NCI-H2107 treated with DMSO at 0.1 percent for 48 hours (cell line): ENCODE measurements around the gene DYNC1I1.

Experiments used
- DNase-seq: peaks from one replicate; lab custom pipeline; 2025; ENCODE audit not compliant: unreplicated experiment; lab: John Stamatoyannopoulos, UW

The DYNC1I1 gene

DNA sequence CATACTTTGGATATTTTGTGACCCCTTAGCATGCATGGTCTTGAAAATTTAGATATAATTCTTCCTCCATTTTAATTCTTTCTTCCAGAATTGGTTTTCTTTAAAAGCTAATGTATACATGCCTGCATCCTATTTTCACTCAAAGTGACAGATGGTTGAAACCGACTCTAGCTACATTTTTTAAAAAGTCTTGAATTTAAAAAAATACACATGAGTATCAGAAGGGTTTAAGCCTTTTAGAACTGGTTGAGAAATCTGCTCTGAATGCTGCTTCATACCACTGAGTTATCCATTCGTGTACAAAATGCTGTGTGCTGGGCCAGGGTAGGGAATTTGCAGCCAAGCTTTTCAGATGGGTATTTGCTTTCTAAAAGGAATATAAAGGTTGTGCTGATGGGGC is 16.5 kb downstream of the DYNC1I1 start:
- DNase-seq = no peak

DNA sequence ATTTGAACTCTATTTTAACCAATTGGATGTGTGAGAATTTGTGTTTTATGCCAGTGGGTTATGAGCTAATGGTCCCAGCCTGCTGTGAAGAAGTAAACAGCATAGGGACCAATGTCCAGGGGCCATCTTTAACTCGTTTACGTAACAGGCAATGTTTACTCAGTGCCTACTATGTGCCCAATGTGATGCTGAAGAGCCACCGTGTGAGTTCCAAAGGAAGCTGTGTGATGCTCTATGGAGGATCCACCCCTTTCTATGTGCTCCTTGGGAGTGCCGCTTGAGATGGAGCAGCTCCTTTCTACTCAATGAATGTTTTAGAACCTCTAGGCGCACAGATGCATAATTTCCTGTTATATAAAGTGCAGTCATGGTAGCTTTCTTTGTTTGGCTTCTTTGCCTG is 21.3 kb downstream of the DYNC1I1 start:
- DNase-seq = no peak

DNA sequence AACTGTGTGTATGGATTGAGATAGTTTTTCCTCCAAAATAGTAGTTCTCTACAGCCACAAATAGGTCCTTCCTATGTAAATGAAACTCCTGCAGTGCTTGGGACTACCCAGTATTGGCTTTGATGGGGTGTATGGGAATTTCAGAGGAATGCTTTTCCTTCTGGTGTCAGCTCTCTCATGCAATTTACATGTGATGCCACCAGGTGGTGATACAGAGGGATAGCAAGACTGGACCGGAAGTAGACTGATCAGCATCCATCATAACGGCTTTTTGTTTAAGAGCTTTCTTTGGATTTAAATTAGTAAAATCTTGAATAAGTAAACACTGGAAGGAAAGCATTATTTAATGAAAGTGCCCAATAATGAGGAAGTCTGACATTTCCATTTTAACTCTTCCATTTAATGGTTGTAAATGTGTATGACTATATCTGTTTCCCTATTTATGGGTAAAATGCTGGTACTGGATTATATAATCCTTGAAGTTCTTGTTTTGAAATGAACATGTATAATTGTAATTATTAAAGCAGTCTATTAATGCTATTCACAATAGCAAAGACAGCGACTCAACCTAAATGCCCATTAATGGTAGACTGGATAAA is 22.7 kb downstream of the DYNC1I1 start:
- DNase-seq = peak; percentile 85

DNA sequence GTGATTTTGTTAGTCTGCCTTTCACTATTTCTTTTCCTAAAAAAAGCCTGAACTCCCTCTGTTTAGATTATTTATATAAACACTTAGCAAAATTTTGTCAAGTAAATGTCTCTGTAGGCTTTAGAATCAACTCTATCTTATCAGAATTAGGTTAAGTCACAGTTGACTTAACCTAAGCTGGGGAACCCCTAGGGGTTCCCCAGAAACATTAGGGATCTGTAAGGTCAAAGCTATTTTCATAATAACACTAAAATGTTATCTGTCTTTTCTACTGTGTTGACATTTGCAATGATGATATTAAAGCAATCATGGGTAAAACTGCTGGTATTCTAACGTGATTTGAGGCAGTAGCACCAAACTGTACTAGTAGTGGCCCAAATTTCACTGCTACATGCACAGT is 24.3 kb downstream of the DYNC1I1 start:
- DNase-seq = no peak

DNA sequence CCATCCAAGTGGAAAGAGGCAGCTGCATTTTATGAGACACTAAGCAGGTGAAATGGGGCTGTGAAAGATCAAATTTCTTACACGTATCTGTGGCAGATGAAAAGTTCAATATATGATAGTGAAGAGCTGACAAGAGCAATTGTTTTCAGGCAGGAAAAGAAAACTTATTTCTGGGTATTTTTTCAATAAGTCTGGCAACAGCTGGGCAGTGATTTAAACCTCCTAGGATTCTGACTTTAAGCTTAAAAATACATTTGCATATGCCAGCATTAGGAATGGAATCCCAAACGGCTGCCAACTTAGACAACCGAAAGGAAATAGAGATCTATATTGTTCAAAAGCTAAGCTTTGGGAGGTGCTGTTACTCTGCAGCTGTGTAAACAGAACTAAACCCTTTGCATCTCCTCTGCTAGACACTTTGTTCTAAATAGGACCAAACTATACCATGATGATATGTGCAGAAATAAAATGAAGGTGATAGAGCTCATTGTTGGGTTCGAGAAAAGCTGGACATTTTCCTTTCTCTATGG is 26.1 kb downstream of the DYNC1I1 start:
- peak; percentile 82 for DNase-seq

DNA sequence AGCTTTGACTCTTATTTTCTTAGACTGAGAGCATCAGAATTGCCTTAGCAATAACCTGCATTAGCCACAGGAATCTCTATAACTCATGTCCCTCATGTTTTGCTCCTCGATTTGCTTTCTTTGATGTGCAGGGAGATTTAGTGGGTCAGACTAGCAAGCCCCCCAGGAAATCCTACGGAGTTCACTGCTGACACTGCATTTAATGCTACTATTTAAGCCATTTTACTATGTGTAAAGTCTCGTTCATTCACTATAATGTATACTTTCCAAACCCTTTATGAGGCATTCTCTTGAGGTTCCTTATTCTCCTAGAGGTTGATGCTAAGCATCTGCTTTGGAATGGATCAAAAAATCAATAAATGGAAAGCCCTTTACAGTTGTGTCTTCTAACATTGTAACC is 28.4 kb downstream of the DYNC1I1 start:
- DNase-seq = no peak

DNA sequence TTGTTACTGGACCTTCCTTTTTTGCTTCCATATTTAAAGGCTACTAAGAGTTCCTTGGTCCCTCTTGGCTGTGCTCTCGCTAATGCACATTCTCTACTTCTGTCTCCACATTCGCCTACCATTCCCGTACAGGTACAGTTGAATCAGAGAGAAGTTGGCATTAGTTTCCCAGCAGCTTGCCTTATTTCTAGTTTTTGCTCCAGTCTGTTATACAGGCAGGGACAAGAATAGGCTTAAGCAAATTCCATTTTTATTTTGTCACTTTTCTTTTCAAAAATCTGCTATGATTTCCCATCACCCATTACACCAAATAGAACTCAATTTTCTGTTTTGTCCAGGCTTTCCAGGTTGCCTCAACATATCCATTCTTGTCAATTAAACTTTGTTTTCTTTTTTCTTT is 29.9 kb downstream of the DYNC1I1 start:
- no peak for DNase-seq

DNA sequence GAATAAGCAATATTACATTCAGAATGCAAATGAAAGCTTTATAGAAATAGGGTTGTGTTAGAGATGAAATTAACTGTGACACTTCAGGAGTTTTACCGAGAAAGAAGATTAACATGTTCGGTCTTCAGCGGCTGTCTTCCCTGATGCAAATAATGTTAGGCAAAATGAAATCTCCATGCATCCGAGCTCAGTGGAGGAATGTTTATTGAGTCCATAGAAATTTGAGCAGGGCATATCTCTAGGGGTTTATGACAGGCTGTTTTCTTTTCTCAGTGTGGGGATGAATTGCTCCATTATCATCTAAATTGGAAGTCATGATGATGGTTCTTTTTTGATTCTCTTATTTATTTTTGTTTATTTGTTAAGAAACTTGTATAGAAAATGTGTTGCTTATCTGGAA is 31.7 kb downstream of the DYNC1I1 start:
- no peak for DNase-seq

DNA sequence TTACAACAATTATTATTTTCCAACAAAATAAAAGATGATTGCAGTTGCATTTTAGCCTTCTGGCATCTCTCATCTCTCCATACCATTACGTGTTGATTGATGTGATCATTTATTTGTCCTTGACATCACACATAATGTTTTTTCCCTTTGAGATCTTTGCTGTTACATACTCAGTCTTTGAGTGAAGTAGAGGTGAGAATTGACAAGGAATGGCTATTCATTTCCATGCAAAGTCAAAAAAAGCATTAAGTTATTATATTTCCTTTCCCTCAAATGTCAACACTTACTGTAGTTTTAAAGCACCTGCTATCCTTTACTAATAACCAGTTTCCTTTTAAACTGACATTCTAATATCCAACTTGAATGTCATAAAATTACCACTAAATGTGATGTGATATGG is 33.6 kb downstream of the DYNC1I1 start:
- DNase-seq = no peak

DNA sequence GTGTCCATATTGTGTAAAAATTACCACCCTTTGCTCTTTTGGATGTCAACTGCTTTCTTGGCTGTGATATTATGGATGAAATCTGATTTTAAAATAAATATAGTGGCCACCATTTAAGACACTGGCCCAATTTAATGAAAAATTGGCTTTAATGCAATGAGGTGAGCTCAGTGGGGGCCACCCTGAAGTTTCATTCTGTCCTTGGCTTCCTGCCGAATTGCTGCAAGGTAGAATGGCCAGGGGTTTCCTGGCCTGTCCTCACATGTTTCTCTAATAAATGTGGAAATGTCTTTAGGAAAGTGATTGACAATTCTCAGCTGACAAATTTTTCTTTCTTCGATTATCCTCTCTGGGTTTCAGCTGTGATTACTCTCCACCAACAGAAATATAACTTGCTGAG is 36.0 kb downstream of the DYNC1I1 start:
- DNase-seq = no peak

DNA sequence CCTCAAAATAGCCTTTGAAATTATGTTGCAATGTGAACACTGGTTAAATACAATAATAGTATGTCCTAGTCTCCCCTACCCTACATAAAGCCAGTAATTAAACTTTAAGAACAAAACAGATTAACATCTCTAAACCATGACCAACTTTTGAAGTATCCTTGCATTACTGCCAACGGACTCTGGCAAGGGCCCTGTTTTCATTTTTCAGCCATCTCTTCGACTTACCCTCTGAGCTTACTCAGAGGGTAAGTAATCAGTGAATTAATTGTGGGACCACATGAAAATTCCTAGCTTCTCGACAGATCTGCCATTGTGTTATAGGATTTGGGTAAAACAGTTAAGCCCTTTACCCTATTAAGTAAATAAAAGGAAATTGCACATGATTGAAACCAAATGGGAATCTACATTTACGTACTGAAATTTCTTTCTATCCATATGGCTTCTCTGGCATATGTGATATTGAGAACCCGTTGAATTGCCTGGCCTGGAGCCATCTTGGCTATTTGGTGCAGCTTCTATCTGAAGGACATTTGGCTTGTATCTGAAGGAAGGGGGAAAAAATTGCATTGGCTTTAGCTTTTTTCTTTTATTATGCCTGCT is 39.6 kb downstream of the DYNC1I1 start:
- DNase-seq = no peak

DNA sequence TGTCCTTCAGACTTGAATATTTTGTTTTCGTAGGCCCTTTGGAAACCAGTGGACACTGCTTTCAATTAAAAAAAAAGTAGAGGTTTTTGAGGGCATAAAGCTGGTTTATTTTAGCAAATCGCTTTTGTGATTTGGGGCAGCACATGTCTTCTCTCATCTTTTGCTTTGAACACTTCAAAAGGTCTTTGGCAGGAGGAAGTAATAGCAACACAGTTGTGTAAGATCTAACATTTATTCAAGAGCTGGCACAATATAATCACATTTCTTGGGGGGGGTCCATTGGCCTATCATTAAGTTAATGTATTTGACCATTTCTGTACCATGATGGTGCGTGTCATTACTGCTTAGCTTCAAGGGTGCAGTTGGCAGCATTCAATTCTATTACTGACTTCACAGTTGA is 42.4 kb downstream of the DYNC1I1 start:
- no peak for DNase-seq

DNA sequence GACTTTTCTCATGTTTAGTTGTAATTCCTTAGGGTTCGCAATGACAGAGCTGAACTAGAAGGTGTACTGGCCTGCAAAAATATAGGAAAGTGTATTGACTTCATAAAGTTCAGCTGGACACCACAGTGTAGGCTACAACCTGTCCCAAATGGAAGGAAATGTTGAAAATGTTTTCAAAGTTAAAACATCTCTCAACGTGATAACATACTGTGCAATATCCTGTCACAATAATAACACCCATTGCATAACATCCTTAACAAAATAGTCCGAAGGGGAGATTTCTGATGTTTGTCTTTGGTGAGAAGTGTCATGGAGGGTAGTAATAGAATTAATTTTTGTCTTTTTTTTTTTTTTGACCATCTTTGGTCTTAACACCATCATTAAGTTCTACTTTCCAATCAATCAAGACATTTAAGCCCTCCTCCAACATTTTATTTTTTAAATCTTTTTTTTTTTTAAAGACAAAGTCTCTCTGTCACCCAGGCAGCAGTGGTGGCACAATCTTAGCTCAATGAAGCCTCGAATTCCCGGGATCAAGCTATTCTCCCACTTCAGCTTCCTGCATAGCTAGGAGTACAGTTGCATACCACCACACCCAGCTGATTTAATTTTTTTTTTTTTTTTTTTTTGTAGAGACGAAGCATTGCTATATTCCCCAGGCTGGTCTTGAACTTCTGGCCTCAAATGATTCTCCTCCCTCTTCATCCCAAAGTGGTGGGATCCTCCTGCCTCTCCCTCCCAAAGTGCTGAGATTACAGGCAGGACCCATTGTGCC is 45.7 kb downstream of the DYNC1I1 start:
- DNase-seq = no peak

DNA sequence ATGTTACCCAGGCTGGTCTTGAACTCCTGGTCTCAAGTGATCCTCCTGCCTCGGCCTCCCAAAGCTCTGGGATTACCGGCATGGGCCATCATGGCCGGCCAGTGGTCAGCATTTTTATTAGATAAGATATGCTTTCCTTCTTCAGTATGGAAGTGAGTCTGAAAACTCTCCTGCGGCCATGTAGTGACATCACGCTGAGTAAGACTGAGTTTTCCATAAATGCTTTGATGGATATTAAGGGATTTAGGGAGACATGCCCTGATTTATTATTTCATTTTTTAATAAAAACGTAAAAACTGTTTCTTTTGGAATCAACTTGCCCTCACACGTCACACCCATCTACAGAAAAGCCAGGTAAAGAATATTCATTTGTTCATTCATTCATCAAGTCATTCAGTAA is 48.4 kb downstream of the DYNC1I1 start:
- DNase-seq = no peak

DNA sequence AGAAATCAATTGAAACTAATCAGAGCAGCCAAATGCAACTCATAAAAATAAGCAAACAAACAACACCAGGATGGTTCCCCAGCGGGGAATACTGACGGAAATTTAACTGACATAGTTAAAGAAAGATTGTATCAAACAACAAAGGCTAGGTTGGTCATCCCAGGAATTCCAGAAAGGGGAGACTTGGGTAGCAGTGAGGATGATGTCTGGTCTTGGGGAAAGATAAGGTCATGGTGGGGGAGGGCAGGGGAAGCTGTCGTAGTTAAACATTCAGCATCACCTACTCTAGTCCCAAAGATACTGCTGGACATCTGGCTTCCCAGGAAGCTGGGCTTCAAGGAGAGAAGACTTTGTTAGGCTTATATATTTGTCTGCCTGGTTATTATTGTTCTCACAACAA is 50.4 kb downstream of the DYNC1I1 start:
- no peak for DNase-seq

DNA sequence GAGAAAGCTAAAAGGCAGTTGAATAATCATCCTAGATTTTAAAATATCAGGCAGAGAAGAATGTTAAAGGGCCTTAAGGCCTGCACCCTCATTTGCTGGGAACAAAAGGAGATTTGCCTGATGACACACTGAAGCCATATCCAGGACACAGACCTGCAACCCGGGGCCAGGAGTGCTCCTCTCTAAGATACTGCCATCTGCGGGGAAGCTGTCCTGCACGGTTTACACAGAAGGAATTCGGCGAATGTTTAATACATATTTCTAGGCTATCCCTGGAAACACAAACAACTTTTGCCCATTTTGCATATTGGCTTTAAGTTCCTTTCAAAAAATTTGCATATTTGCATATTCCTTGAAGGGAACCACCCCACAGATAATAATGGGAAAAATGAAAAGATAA is 52.3 kb downstream of the DYNC1I1 start:
- DNase-seq = no peak

DNA sequence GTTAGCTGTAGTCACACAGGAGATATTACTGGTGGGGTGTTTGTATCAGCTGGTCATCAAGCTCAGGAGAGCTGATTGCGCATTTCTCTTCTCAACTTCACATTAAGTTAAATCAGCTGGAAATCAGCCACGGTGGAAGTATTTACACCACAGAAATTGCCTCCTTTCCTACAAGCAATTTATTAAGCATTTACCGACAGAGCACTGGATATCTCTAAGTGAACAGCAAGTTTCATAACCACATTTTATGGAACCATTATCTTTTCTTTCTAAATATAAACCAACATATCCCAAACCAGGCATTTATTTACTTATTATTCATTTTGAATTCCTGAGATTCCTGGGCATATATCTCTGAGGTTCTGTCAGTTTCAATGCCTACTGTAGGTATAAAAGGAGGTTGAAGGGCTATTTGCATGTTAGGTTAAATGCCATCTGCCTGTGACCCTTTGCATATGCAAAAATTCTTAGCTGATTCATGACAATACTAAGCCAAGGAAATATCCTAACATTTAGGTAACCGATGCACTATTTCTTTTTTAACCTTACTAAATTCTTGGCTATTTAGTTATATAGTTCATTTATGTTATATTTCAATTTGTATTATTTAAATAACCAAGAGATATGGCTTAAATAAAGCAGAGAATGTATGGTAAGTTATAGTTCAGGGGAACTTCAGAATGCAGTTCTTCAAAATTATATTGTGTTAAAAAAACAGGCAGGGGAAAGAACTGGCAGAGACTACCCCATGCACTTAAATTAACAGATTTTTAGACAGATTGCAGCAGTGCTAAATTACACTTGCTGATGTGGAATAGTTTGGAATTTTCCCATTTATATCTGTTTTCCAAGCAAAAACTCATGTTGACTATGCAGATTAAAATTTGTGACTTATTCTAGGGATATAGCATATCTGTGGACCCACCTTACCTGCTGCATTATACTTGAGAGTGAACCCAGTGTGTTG is 56.8 kb downstream of the DYNC1I1 start:
- no peak for DNase-seq

DNA sequence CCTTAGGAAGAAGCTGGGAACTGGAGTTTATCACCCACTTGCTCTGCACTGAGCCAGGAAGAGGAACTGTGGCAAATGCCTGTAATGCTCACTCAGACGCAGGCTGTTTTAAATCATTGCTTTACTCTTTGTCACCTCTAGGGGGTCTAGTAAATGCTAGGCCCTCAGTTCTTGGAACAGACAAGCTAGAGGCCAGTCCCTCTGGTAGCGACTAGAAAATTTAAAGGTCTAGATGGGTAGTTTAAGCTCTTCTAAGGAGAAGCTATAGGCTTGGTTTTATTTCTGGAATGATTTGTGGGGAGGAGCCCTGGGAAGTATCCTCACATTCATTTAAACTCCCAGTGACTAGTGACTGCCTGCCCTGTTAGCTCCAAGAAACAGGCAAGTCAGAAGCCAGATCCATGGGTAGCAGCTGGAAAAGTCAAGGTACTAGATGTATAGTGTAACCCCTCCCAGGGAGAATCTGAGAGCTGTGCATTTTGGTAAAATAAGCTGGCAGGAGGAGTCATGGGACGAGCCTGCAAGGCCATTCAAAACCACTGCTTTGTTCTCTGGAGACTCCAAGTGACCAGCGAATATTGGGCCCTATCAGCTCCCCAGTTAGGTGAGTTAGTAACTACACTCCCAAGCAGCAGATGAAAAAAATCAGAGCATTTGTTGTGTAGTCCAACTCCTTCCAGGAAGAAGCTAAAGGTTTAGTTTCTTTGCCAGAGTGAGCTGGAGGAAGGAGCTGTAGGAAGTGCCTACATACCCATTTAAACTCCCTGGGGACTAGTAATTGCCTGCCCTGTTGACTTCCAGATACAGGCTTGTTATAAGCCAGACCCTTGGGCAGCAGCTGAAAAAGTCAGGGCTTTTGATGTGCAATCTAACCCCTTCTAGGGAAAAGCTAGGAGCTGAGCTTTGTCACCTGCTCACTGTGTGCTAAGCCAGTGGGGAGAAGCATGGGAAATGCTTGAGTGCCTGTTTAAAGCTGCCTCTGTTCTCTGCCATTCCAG is 68.9 kb downstream of the DYNC1I1 start:
- no peak for DNase-seq

DNA sequence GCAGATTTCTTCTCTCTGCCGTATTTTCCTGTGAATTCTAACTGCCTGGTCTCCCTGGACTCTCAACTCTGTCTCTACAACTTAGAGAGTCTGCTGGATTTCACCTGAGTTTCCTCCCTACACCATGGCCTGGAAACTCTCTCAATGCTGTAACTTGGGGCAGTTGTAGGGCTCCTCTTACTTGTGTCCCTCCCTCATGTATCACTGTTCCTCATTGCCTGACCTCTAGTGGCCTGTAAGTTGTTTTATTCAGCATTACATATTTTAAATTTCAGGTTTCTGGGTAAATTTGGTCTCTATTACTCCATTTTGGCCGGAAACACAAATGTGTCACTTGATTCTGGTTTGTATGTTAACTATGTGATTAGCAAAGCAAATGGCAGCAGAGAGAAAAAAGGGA is 70.9 kb downstream of the DYNC1I1 start:
- no peak for DNase-seq

DNA sequence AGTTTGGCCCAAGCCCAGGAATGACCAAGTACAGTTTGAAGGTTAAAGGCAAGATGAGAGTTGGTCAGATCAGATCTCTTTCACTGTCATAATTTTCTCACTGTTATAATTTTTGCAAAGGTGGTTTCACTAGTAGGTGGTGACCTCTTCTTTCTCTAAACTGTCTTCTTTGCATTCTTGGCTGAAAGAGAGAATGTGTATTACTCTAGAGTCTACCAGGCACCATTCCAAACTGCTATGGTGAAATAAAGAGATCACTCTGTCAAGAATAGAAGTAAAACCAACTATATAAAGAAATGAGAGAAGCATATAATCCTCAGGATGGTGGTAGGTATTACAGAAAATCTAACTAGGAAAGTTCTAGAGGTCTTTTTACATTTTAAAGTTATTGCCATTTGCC is 72.7 kb downstream of the DYNC1I1 start:
- DNase-seq = no peak
